ENCODE results near the gene RAB15. TPM values are rescaled to one million over a fixed set of nuclear protein-coding genes. Genes with fewer than 3 reads are reported as not detected.
A peak's percentile ranks its signal among the peaks of the same experiment; 100 is the strongest.

The RAB15 gene
- total RNA-seq, 2 donors from 2014 or later, result 3.2 to 7.8 TPM

DNA sequence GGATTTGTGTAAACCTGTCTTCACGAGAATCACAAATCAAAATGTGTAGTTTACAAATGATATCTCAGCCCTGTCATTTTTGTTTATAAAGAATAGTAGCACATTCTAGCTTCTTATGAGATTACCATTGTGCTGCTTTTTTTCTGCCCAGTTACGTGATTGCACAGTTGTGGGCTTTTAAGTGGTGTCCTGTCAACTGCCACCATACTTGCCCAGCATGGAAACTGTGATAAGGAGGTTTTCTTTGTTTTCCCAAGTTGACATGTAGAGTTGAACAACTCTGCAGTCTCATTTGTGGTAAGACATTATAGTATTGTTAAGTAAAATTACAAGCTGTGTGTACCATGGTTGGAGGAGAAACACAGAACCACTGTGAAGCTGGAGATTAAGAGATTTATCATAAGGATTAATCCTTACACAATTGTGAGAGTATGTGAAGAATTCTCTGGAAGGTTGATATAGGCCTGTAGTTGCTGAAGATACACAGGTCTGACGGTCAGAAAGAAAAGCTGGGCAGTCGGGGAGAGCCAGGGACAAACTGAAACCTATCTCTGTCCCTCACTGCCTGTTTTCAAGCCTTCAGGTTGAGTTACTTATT, 45.6 kb downstream of the RAB15 start:
- H3K27ac ChIP-seq, result no peak overlapping the region
- DNase-seq (ENCODE audit: low spot score), result no peak
- H3K36me3 ChIP-seq, result peaks cover 9% of the 10 kb centered on the region
- no peak for ATAC-seq (ENCODE audit: insufficient number of reproducible peaks, low FRiP score, low read depth)
- no peaks in the 10 kb centered on the region for H3K27me3 ChIP-seq (replicated peaks; ENCODE audit: insufficient read depth)
- H3K4me3 ChIP-seq, result no peak overlapping the region
- H3K4me1 ChIP-seq (ENCODE audit: control insufficient read depth in 1 of 2, low read depth in 2 of 2), result peaks cover 23 to 39% of the 10 kb centered on the region in 2 donors
- H3K9me3 ChIP-seq, result no peaks in the 10 kb centered on the region
- TF ChIP-seq, protein P1, sequence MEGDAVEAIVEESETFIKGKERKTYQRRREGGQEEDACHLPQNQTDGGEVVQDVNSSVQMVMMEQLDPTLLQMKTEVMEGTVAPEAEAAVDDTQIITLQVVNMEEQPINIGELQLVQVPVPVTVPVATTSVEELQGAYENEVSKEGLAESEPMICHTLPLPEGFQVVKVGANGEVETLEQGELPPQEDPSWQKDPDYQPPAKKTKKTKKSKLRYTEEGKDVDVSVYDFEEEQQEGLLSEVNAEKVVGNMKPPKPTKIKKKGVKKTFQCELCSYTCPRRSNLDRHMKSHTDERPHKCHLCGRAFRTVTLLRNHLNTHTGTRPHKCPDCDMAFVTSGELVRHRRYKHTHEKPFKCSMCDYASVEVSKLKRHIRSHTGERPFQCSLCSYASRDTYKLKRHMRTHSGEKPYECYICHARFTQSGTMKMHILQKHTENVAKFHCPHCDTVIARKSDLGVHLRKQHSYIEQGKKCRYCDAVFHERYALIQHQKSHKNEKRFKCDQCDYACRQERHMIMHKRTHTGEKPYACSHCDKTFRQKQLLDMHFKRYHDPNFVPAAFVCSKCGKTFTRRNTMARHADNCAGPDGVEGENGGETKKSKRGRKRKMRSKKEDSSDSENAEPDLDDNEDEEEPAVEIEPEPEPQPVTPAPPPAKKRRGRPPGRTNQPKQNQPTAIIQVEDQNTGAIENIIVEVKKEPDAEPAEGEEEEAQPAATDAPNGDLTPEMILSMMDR (IDR thresholded peaks at IDR 0.05), result no peak

DNA sequence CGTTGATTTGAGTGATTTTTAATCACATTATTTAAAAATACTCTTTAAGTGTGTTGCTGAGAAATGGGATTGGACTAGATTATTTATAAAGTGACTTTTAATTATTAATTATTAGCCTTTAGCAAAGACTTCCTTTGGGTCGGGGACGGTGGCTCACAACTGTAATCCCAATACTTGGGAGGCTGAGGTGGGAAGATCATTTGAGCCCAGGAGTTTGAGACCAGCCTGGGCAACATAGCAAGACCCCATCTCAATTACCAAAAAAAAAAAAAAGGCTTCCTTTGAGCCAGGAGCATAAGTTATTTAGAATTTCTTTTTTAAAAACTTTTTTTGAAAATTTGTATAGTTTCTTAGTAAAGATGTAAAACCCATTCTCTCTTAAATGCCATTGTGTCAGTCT, 49.1 kb downstream of the RAB15 start:
- no peaks in the 10 kb centered on the region for H3K27me3 ChIP-seq (replicated peaks; ENCODE audit: insufficient read depth)
- no peak for ATAC-seq (ENCODE audit: insufficient number of reproducible peaks, low FRiP score, low read depth)
- TF ChIP-seq, protein P1 (IDR thresholded peaks at IDR 0.05), result no peak
- H3K4me3 ChIP-seq, result no peak overlapping the region
- H3K27ac ChIP-seq, result no peak overlapping the region
- no peaks in the 10 kb centered on the region for H3K9me3 ChIP-seq
- H3K36me3 ChIP-seq, result peaks cover 9% of the 10 kb centered on the region
- peaks cover 15 to 44% of the 10 kb centered on the region in 2 donors for H3K4me1 ChIP-seq (ENCODE audit: control insufficient read depth in 1 of 2, low read depth in 2 of 2)
- no peak for DNase-seq (ENCODE audit: low spot score)

DNA sequence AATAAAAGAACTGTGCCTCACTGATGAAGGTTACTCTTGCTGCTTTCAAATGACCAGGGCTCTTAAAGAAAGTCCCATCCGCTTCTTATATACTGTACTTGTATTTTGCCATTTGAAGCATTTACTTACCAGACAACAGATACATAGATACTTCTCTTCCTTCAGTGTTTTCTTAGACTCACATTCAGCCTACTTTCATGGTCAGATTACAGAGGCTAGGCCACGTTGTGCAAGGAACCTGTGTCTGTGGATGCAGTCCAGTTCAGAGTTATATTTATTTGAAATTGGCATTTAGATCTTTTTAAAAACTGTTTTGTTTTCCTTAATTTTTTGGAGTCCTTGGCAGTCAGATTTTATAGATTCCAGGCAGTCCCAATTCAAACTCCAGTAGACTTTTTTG, 51.7 kb downstream of the RAB15 start:
- TF ChIP-seq, protein P1 (IDR thresholded peaks at IDR 0.05), result no peak
- ATAC-seq (ENCODE audit: insufficient number of reproducible peaks, low FRiP score, low read depth), result no peak
- no peak overlapping the region for H3K4me3 ChIP-seq

DNA sequence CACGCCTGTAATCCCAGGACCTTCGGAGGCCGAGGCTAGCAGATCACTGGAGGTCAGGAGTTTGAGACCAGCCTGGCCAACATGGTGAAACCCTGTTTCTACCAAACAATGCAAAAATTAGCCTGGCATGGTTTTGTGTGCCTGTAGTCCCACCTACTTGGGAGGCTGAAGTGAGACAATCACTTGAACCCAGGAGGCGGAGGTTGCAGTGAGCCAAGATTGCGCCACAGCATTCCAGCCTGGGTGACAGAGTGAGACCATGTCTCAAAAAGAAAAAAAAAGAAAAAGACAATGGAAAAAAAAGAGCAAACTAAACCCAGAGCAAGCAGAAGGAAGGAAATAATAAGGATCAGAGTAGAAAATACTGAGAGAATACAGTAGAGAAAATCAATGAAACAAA, 52.5 kb downstream of the RAB15 start:
- Histone ChIP-seq H3K36me3 (peaks cover 3% of the 10 kb centered on the region), H3K9me3 (no peaks in the 10 kb centered on the region), H3K4me3 (no peak overlapping the region), H3K4me1 (ENCODE audit: control insufficient read depth in 1 of 2, low read depth in 2 of 2) (peaks cover 23 to 64% of the 10 kb centered on the region in 2 donors), H3K27ac (peak overlapping the region; percentile 54 to 66), H3K27me3 (replicated peaks; ENCODE audit: insufficient read depth) (no peaks in the 10 kb centered on the region)
- TF ChIP-seq, protein P1 (IDR thresholded peaks at IDR 0.05), result no peak
- no peak for ATAC-seq (ENCODE audit: insufficient number of reproducible peaks, low FRiP score, low read depth)
- no peak for DNase-seq (ENCODE audit: low spot score)

More for the DNA sequence above, 51.7 kb downstream of the RAB15 start:
- Histone ChIP-seq H3K27me3 (replicated peaks; ENCODE audit: insufficient read depth) (no peaks in the 10 kb centered on the region), H3K9me3 (no peaks in the 10 kb centered on the region), H3K27ac (peak overlapping the region; percentile 54 to 66), H3K4me1 (ENCODE audit: control insufficient read depth in 1 of 2, low read depth in 2 of 2) (peaks cover 20 to 59% of the 10 kb centered on the region in 2 donors), H3K36me3 (peaks cover 7% of the 10 kb centered on the region)
- no peak for DNase-seq (ENCODE audit: low spot score)

DNA sequence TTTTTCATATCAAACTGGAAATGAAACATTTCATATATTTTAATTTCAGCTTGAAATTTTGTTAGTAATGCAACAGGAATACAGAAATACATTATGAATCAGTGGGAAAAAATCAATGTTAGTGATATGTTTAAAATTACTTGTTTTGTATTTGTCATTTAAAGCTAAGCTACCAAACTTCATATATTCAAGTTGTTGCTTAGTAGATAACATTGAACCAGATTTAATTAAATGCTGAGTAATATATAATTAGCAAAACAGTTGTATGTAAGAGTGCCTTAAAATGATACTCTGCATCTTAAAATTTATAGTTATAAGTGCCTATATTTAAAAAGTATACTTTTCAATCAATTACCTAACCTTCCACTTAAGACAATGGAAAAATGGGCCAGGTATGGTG, 52.9 kb downstream of the RAB15 start:
- Histone ChIP-seq H3K4me1 (ENCODE audit: control insufficient read depth in 1 of 2, low read depth in 2 of 2) (peaks cover 23 to 64% of the 10 kb centered on the region in 2 donors), H3K27ac (peak overlapping the region; percentile 54 to 66), H3K9me3 (no peaks in the 10 kb centered on the region), H3K27me3 (replicated peaks; ENCODE audit: insufficient read depth) (no peaks in the 10 kb centered on the region), H3K4me3 (no peak overlapping the region), H3K36me3 (no peaks in the 10 kb centered on the region)
- ATAC-seq (ENCODE audit: insufficient number of reproducible peaks, low FRiP score, low read depth) (no peak), DNase-seq (ENCODE audit: low spot score) (no peak)
- TF ChIP-seq, protein P1 (IDR thresholded peaks at IDR 0.05), result no peak

Data from thoracic aorta (tissue), 2 donors.